ENCODE data around the gene TNFRSF8.
"Not testable (repeated sequence)": the region's sequence is repeated elsewhere in the genome, so short reads cannot be mapped to it uniquely, and the experiment has no call there.

Gene TNFRSF8

GRCh38 chr1:12094180-12094579 lies 31.1 kb downstream of the TNFRSF8 start:
- H3K9me3 Mint-ChIP-seq: peaks cover 0 to 2% of the 10 kb centered on the region in 2 donors
- no peak overlapping the region for H3K4me3 Mint-ChIP-seq
- no peaks in the 10 kb centered on the region for H3K36me3 Mint-ChIP-seq (ENCODE audit: insufficient read depth)
- H3K4me1 Mint-ChIP-seq (ENCODE audit: low read depth in 2 of 2): peaks cover 17 to 28% of the 10 kb centered on the region in 2 donors
- no peak for DNase-seq
- no peaks in the 10 kb centered on the region for H3K27me3 Mint-ChIP-seq
- H3K27ac Mint-ChIP-seq: no peak overlapping the region
- no peak for ATAC-seq (replicated peaks)

- no peaks in the 10 kb centered on the region for H3K9me3 Mint-ChIP-seq
- no peaks in the 10 kb centered on the region for H3K27me3 Mint-ChIP-seq
- ATAC-seq (replicated peaks): no peak
- H3K27ac Mint-ChIP-seq: no peak overlapping the region
- peaks cover 9 to 13% of the 10 kb centered on the region in 2 donors for H3K4me1 Mint-ChIP-seq (ENCODE audit: low read depth in 2 of 2)
- H3K36me3 Mint-ChIP-seq (ENCODE audit: insufficient read depth): no peaks in the 10 kb centered on the region
- no peak for DNase-seq
- H3K4me3 Mint-ChIP-seq: no peak overlapping the region
Observed at GRCh38 chr1:12095452-12096263, 32.6 kb downstream of the TNFRSF8 start.

DNA sequence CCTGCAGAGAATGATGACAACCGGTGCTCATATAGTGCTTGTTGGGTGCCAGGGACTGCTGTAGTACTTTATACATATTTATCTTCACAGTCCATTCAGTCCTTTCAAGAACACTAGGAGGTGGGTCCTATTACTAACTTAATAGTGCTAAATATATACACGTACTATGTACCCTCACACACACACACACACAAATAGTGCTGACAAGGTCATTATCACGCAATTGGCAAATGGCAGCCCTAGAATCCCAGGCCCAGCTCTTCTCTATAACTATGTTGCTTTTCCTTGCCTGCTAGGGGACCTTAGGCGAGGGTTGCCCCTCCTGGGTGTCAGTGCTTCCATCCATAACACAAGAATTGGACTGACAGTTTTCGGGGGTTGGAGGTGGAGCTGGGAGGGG lies 33.5 kb downstream of the TNFRSF8 start:
- no peaks in the 10 kb centered on the region for H3K27me3 Mint-ChIP-seq
- H3K9me3 Mint-ChIP-seq: no peaks in the 10 kb centered on the region
- no peak overlapping the region for H3K4me3 Mint-ChIP-seq
- H3K36me3 Mint-ChIP-seq (ENCODE audit: insufficient read depth): no peaks in the 10 kb centered on the region
- DNase-seq (no peak), ATAC-seq (replicated peaks) (no peak)
- no peak overlapping the region for H3K27ac Mint-ChIP-seq
- peaks cover 0 to 4% of the 10 kb centered on the region in 2 donors for H3K4me1 Mint-ChIP-seq (ENCODE audit: low read depth in 2 of 2)

DNA sequence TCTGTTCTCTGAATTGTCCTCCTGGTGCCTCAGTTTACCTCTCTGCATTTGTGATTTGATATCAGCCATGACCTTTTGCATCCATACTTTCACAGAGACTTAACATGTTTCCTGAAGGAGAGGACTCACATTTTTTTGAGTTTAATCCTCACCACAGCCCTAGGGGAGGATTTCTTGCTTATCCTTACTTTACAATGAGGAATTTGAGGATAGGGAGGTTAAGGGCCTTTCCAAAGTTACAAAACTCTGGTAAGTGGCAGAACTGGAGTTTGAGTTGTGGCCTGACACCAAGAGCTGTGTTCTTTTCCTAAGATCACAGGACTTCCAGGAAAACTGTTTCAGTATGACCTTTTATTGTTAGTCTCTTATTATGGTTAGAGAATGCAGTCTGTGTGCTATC lies 34.2 kb downstream of the TNFRSF8 start:
- Mint-ChIP-seq H3K27ac (no peak overlapping the region), H3K36me3 (ENCODE audit: insufficient read depth) (no peaks in the 10 kb centered on the region), H3K4me3 (no peak overlapping the region), H3K9me3 (no peaks in the 10 kb centered on the region), H3K4me1 (ENCODE audit: low read depth in 2 of 2) (peaks cover 5 to 10% of the 10 kb centered on the region in 2 donors), H3K27me3 (no peaks in the 10 kb centered on the region)
- no peak for DNase-seq
- ATAC-seq (replicated peaks): no peak

GRCh38 chr1:12098786-12099185 lies 35.7 kb downstream of the TNFRSF8 start:
- H3K4me3 Mint-ChIP-seq: no peak overlapping the region
- ATAC-seq (replicated peaks) (no peak), DNase-seq (no peak)
- H3K9me3 Mint-ChIP-seq: no peaks in the 10 kb centered on the region
- no peaks in the 10 kb centered on the region for H3K27me3 Mint-ChIP-seq
- no peaks in the 10 kb centered on the region for H3K36me3 Mint-ChIP-seq (ENCODE audit: insufficient read depth)
- H3K4me1 Mint-ChIP-seq (ENCODE audit: low read depth in 2 of 2): peaks cover 13 to 21% of the 10 kb centered on the region in 2 donors
- H3K27ac Mint-ChIP-seq: no peak overlapping the region

DNA sequence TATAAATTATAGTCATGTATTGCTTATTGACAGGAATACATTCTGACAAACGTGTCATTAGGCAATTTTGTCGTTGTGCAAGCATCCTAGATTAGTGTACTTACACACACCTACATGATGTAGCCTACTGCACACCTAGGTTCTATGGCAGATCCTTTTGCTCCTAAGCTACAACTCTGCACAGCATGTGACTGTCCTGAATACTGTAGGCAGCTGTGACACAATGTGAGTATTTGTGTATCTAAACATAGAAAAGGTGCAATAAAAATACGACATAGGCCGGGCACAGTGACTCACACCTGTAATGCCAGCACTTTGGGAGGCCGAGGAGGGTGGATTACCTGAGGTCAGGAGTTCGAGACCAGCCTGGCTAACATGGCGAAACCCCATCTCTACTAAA lies 36.5 kb downstream of the TNFRSF8 start:
- Mint-ChIP-seq H3K27ac (no peak overlapping the region), H3K36me3 (ENCODE audit: insufficient read depth) (no peaks in the 10 kb centered on the region)

GRCh38 chr1:12100071-12100470 lies 37.0 kb downstream of the TNFRSF8 start:
- H3K27me3 Mint-ChIP-seq: no peaks in the 10 kb centered on the region
- ATAC-seq (replicated peaks) (no peak), DNase-seq (no peak)
- no peaks in the 10 kb centered on the region for H3K9me3 Mint-ChIP-seq
- no peaks in the 10 kb centered on the region for H3K36me3 Mint-ChIP-seq (ENCODE audit: insufficient read depth)
- peaks cover 18 to 23% of the 10 kb centered on the region in 2 donors for H3K4me1 Mint-ChIP-seq (ENCODE audit: low read depth in 2 of 2)
- H3K27ac Mint-ChIP-seq: no peak overlapping the region
- H3K4me3 Mint-ChIP-seq: no peak overlapping the region

More for the DNA sequence above, 36.5 kb downstream of the TNFRSF8 start:
- ATAC-seq (replicated peaks) (no peak), DNase-seq (no peak)
- Mint-ChIP-seq H3K4me3 (no peak overlapping the region), H3K9me3 (no peaks in the 10 kb centered on the region), H3K4me1 (ENCODE audit: low read depth in 2 of 2) (peaks cover 18 to 22% of the 10 kb centered on the region in 2 donors), H3K27me3 (no peaks in the 10 kb centered on the region)

- not testable (repeated sequence) for ATAC-seq (replicated peaks); H3K4me3 Mint-ChIP-seq; DNase-seq; H3K27me3 Mint-ChIP-seq; H3K9me3 Mint-ChIP-seq; H3K36me3 Mint-ChIP-seq (ENCODE audit: insufficient read depth); H3K27ac Mint-ChIP-seq
- H3K4me1 Mint-ChIP-seq (ENCODE audit: low read depth in 2 of 2): peaks cover 20 to 25% of the 10 kb centered on the region in 2 donors
Observed at GRCh38 chr1:12101120-12101519, 38.0 kb downstream of the TNFRSF8 start.

- Mint-ChIP-seq H3K9me3 (no peaks in the 10 kb centered on the region), H3K36me3 (ENCODE audit: insufficient read depth) (no peaks in the 10 kb centered on the region), H3K27me3 (no peaks in the 10 kb centered on the region), H3K4me1 (ENCODE audit: low read depth in 2 of 2) (peaks cover 23 to 29% of the 10 kb centered on the region in 2 donors), H3K27ac (peak overlapping the region; percentile 36 to 90), H3K4me3 (no peak overlapping the region)
- ATAC-seq (replicated peaks) (no peak), DNase-seq (no peak)
Observed at GRCh38 chr1:12102066-12102465, 39.0 kb downstream of the TNFRSF8 start.

GRCh38 chr1:12104417-12104816 lies 41.3 kb downstream of the TNFRSF8 start:
- H3K36me3 Mint-ChIP-seq (ENCODE audit: insufficient read depth): no peaks in the 10 kb centered on the region
- no peak overlapping the region for H3K27ac Mint-ChIP-seq
- no peak for DNase-seq
- H3K4me3 Mint-ChIP-seq: no peak overlapping the region
- ATAC-seq (replicated peaks): no peak
- H3K27me3 Mint-ChIP-seq: no peaks in the 10 kb centered on the region
- peaks cover 23 to 29% of the 10 kb centered on the region in 2 donors for H3K4me1 Mint-ChIP-seq (ENCODE audit: low read depth in 2 of 2)
- no peaks in the 10 kb centered on the region for H3K9me3 Mint-ChIP-seq

GRCh38 chr1:12106153-12106552 lies 43.0 kb downstream of the TNFRSF8 start:
- Mint-ChIP-seq H3K27ac (peak overlapping the region in 1 of 2 donors; percentile 59), H3K4me3 (no peak overlapping the region), H3K9me3 (no peaks in the 10 kb centered on the region), H3K27me3 (no peaks in the 10 kb centered on the region), H3K36me3 (ENCODE audit: insufficient read depth) (no peaks in the 10 kb centered on the region), H3K4me1 (ENCODE audit: low read depth in 2 of 2) (peaks cover 23 to 32% of the 10 kb centered on the region in 2 donors)
- DNase-seq (no peak), ATAC-seq (replicated peaks) (no peak)

- ATAC-seq (replicated peaks); H3K9me3 Mint-ChIP-seq; H3K4me3 Mint-ChIP-seq; DNase-seq; H3K27me3 Mint-ChIP-seq; H3K27ac Mint-ChIP-seq; H3K36me3 Mint-ChIP-seq (ENCODE audit: insufficient read depth): not testable (repeated sequence)
- H3K4me1 Mint-ChIP-seq (ENCODE audit: low read depth in 2 of 2): peaks cover 22 to 33% of the 10 kb centered on the region in 2 donors
Observed at GRCh38 chr1:12106861-12107260, 43.8 kb downstream of the TNFRSF8 start.

GRCh38 chr1:12107718-12108117 lies 44.6 kb downstream of the TNFRSF8 start:
- no peaks in the 10 kb centered on the region for H3K27me3 Mint-ChIP-seq
- no peak overlapping the region for H3K27ac Mint-ChIP-seq
- H3K4me3 Mint-ChIP-seq: no peak overlapping the region
- no peak for ATAC-seq (replicated peaks)
- peaks cover 14 to 25% of the 10 kb centered on the region in 2 donors for H3K4me1 Mint-ChIP-seq (ENCODE audit: low read depth in 2 of 2)
- H3K36me3 Mint-ChIP-seq (ENCODE audit: insufficient read depth): peaks cover 2% of the 10 kb centered on the region
- H3K9me3 Mint-ChIP-seq: no peaks in the 10 kb centered on the region
- no peak for DNase-seq

- Mint-ChIP-seq H3K4me1 (ENCODE audit: low read depth in 2 of 2) (peaks cover 8 to 18% of the 10 kb centered on the region in 2 donors), H3K4me3 (no peak overlapping the region), H3K36me3 (ENCODE audit: insufficient read depth) (peaks cover 2% of the 10 kb centered on the region), H3K9me3 (no peaks in the 10 kb centered on the region), H3K27me3 (no peaks in the 10 kb centered on the region), H3K27ac (no peak overlapping the region)
- ATAC-seq (replicated peaks): no peak
- DNase-seq: no peak
Observed at GRCh38 chr1:12109901-12110300, 46.8 kb downstream of the TNFRSF8 start.
